Measurements from ENCODE around the gene TMEM138. TPM values are rescaled to one million over a fixed set of nuclear protein-coding genes. Genes with fewer than 3 reads are reported as not detected.

Gene TMEM138
- total RNA-seq, 1 donor: 59.2 TPM

DNA sequence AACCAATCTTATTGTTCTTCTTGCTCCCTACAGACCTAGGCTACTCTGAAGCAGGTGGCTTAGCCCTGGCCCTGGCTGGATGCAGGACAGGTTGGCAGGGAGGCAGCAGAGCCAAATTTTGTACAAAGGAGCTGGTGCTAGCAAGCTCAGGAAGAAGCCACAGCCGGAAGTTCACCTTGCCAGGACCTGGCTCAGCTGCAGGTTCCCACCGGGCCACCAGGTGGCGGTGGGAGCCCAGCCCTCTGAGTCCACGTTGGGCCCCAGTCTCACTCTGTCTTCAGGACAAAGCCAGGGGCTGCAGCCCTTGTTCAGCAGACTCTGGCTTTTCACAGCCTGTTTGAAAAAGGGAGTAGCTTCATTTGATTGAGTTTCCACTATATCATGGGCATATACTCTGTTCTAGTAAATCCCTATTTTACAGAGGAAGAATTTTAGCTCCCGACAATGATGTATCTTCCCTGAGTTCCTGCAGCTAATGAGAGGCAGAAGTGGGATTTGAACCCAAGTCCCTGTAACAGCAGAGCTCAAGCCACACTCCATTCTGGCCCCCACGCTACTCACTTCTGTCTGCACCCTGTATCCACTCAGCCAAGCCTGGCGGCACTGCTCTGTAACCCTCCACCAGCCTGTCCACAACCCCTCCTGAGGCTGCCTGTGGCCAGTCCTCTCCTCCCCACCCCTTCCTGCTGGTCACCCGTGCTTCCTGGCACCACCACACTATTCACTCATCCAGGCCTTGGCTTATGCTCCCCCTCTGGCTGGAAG, 25.8 kb upstream of the TMEM138 start:
- peak; percentile 75 for DNase-seq (ENCODE audit: low read depth)
- no peak overlapping the region for H3K4me3 ChIP-seq (ENCODE audit: low read depth, low read length)
- TF ChIP-seq, protein P1, sequence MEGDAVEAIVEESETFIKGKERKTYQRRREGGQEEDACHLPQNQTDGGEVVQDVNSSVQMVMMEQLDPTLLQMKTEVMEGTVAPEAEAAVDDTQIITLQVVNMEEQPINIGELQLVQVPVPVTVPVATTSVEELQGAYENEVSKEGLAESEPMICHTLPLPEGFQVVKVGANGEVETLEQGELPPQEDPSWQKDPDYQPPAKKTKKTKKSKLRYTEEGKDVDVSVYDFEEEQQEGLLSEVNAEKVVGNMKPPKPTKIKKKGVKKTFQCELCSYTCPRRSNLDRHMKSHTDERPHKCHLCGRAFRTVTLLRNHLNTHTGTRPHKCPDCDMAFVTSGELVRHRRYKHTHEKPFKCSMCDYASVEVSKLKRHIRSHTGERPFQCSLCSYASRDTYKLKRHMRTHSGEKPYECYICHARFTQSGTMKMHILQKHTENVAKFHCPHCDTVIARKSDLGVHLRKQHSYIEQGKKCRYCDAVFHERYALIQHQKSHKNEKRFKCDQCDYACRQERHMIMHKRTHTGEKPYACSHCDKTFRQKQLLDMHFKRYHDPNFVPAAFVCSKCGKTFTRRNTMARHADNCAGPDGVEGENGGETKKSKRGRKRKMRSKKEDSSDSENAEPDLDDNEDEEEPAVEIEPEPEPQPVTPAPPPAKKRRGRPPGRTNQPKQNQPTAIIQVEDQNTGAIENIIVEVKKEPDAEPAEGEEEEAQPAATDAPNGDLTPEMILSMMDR (IDR thresholded peaks at IDR 0.05; ENCODE audit: insufficient read depth, low read depth, low read length): peak; percentile 98

DNA sequence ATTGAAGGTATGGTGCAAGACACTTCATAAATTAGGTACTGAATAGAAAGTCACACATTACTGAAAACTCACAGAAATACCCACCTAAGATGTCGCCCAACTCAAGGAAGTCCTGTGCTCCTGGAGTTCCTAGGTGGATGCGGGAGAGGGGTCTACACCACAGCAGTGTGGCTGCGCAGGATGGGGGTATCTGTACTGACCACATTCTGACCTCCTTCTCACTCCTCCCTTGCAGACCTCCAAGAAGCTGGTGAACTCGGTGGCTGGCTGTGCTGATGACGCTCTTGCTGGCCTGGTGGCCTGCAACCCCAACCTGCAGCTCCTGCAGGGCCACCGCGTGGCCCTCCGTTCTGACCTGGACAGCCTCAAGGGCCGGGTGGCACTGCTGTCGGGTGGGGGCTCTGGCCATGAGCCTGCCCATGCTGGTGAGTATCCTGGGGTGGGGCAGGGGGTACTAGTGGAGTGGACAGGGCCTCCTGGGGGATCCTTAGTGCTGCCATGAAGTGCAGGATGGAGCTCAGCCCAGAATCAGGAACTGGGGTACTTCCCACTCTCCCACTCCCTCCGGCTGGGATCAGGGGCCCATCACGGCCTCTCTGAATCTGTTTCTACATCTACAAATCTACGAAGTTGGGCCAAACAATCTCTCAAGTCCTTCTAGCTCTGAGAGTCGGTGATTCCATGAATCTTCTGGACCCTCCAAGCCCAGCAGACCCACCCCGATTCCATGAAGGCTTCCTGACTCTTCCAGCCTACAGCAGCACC, 24.3 kb upstream of the TMEM138 start:
- H3K4me3 ChIP-seq (ENCODE audit: low read depth, low read length): no peak overlapping the region
- TF ChIP-seq, protein P1 (IDR thresholded peaks at IDR 0.05; ENCODE audit: insufficient read depth, low read depth, low read length): no peak
- DNase-seq (ENCODE audit: low read depth): no peak

DNA sequence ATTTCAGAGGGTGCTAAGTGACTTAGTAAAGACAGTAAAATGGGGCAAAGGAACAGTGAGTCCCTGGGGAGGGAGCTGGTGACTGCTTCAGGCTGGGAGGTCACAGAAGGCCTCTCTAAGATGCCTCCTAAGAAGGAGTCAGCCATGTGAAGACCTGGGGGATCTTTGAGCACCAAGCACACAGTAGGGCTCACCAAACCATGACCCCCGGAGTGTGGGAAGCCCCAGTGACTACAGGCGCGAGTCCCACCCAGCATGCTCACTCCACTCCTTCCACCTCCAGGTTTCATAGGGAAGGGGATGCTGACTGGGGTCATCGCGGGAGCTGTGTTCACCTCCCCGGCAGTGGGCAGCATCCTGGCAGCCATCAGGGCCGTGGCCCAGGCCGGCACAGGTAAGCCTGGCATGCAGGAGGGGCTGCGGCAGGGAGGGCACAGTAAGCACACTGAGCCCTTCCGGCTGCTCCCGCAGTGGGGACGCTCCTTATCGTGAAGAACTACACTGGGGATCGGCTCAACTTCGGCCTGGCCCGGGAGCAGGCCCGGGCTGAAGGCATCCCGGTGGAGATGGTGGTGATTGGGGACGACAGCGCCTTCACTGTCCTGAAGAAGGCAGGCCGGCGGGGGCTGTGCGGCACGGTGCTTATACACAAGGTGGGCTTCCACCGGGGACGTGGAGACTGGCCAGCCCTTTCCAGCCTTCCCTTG, 23.2 kb upstream of the TMEM138 start:
- H3K4me3 ChIP-seq (ENCODE audit: low read depth, low read length): no peak overlapping the region
- DNase-seq (ENCODE audit: low read depth): no peak
- TF ChIP-seq, protein P1 (IDR thresholded peaks at IDR 0.05; ENCODE audit: insufficient read depth, low read depth, low read length): no peak

DNA sequence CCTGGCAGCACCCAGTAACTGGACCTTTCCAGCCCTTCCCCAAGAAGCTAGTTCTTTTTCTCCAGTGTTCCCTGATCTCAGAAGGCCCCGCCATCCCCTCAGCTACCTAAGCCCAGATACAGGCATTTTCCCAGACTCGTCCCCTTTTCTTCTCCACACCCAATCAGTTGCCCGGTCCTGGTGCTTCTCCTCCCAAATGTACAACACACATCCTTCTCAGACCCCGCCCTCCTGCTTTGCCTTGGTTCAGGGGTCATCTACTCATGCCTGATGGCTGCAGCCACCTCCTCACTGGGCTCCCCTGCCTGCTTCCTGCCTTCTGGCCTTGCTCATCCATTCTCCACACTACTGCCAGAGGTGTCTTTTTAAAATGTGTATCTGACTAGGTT, 22.7 kb upstream of the TMEM138 start:
- DNase-seq (ENCODE audit: low read depth): no peak
- no peak overlapping the region for H3K4me3 ChIP-seq (ENCODE audit: low read depth, low read length)
- TF ChIP-seq, protein P1 (IDR thresholded peaks at IDR 0.05; ENCODE audit: insufficient read depth, low read depth, low read length): no peak

DNA sequence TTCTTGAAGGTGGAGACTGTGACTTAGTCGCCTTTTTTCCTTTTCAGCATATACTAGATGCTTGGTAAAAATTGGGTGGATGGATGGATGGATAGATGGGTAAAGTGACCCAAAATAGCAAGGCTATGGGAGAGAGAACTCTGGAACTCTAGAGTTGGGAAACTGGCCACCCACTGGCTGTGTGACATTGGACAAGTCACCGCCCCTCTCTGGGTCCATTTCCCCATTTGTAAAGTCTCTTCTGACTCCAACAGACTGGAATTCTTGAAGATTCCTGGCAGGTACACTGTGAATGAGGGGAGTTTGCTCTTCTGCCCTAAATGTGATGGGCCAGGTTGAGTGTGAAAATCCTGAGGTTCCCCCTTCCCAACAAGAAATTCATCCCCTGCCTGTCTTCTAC, 21.2 kb upstream of the TMEM138 start:
- no peak overlapping the region for H3K4me3 ChIP-seq (ENCODE audit: low read depth, low read length)
- TF ChIP-seq, protein P1 (IDR thresholded peaks at IDR 0.05; ENCODE audit: insufficient read depth, low read depth, low read length): no peak
- no peak for DNase-seq (ENCODE audit: low read depth)

DNA sequence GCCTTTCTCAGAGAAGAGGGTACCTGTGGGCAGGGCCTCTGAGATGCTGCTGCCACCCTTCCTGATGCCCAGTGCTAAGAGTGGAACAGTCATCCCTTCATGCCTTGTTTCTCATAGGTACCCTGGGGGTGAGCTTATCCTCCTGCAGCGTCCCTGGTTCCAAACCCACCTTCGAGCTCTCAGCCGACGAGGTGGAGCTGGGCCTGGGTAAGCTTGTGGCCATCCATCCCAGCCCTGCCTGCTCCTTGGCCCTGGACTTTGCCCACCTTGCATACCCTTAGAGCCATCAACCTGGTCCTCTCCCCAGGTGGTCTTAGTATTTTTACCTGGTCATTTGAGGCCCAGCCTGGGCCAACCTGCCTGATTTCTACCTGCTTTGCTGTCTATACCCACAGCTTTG, 20.5 kb upstream of the TMEM138 start:
- TF ChIP-seq, protein P1 (IDR thresholded peaks at IDR 0.05; ENCODE audit: insufficient read depth, low read depth, low read length): no peak
- no peak for DNase-seq (ENCODE audit: low read depth)
- no peak overlapping the region for H3K4me3 ChIP-seq (ENCODE audit: low read depth, low read length)
